ENCODE measurements around the gene APBA2.

- TF ChIP-seq, protein P1, sequence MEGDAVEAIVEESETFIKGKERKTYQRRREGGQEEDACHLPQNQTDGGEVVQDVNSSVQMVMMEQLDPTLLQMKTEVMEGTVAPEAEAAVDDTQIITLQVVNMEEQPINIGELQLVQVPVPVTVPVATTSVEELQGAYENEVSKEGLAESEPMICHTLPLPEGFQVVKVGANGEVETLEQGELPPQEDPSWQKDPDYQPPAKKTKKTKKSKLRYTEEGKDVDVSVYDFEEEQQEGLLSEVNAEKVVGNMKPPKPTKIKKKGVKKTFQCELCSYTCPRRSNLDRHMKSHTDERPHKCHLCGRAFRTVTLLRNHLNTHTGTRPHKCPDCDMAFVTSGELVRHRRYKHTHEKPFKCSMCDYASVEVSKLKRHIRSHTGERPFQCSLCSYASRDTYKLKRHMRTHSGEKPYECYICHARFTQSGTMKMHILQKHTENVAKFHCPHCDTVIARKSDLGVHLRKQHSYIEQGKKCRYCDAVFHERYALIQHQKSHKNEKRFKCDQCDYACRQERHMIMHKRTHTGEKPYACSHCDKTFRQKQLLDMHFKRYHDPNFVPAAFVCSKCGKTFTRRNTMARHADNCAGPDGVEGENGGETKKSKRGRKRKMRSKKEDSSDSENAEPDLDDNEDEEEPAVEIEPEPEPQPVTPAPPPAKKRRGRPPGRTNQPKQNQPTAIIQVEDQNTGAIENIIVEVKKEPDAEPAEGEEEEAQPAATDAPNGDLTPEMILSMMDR (IDR thresholded peaks at IDR 0.05): no peak
- no peak for TF ChIP-seq EZH2 (IDR thresholded peaks at IDR 0.05)
Observed at GRCh38 chr15:28919679-28920655, 34.2 kb downstream of the APBA2 start.
